Measurements from ENCODE around the gene PDX1.

The PDX1 gene

GRCh38 chr13:27921961-27922882 is 2.4 kb downstream of the PDX1 start:
- no peak for FAIRE-seq
- DNase-seq (ENCODE audit: extremely low spot score, insufficient read length, low read depth): no peak

- FAIRE-seq: no peak
Measured at GRCh38 chr13:27922883-27923612, 3.2 kb downstream of the PDX1 start.

GRCh38 chr13:27923794-27924528 is 4.2 kb downstream of the PDX1 start:
- FAIRE-seq: no peak

More at GRCh38 chr13:27922883-27923612, 3.2 kb downstream of the PDX1 start:
- DNase-seq (ENCODE audit: extremely low spot score, insufficient read length, low read depth): no peak

GRCh38 chr13:27924529-27925141 is 4.8 kb downstream of the PDX1 start:
- FAIRE-seq: no peak
- DNase-seq (ENCODE audit: extremely low spot score, insufficient read length, low read depth): no peak

More at GRCh38 chr13:27923794-27924528, 4.2 kb downstream of the PDX1 start:
- no peak for DNase-seq (ENCODE audit: extremely low spot score, insufficient read length, low read depth)

GRCh38 chr13:27925220-27925991 is 5.6 kb downstream of the PDX1 start:
- no peak for FAIRE-seq
- DNase-seq (ENCODE audit: extremely low spot score, insufficient read length, low read depth): no peak

GRCh38 chr13:27926644-27927434 is 7.0 kb downstream of the PDX1 start:
- DNase-seq (ENCODE audit: extremely low spot score, insufficient read length, low read depth) (no peak), FAIRE-seq (no peak)

- FAIRE-seq (no peak), DNase-seq (ENCODE audit: extremely low spot score, insufficient read length, low read depth) (no peak)
Measured at GRCh38 chr13:27927444-27928352, 7.9 kb downstream of the PDX1 start.

- FAIRE-seq (no peak), DNase-seq (ENCODE audit: extremely low spot score, insufficient read length, low read depth) (no peak)
Measured at GRCh38 chr13:27928353-27928804, 8.6 kb downstream of the PDX1 start.

- FAIRE-seq: no peak
- no peak for DNase-seq (ENCODE audit: extremely low spot score, insufficient read length, low read depth)
Measured at GRCh38 chr13:27928805-27929753, 9.3 kb downstream of the PDX1 start.

- no peak for FAIRE-seq
- DNase-seq (ENCODE audit: extremely low spot score, insufficient read length, low read depth): no peak
Measured at GRCh38 chr13:27929868-27930267, 10.1 kb downstream of the PDX1 start.

GRCh38 chr13:27933118-27933517 is 13.3 kb downstream of the PDX1 start:
- no peak for FAIRE-seq

GRCh38 chr13:27933580-27934328 is 14.0 kb downstream of the PDX1 start:
- DNase-seq (ENCODE audit: extremely low spot score, insufficient read length, low read depth) (no peak), FAIRE-seq (no peak)

More at GRCh38 chr13:27933118-27933517, 13.3 kb downstream of the PDX1 start:
- no peak for DNase-seq (ENCODE audit: extremely low spot score, insufficient read length, low read depth)

GRCh38 chr13:27942972-27943371 is 23.2 kb downstream of the PDX1 start:
- FAIRE-seq (no peak), DNase-seq (ENCODE audit: extremely low spot score, insufficient read length, low read depth) (no peak)

- peak; percentile 31 for FAIRE-seq
- DNase-seq (ENCODE audit: extremely low spot score, insufficient read length, low read depth): no peak
Measured at GRCh38 chr13:27952876-27953675, 33.3 kb downstream of the PDX1 start.
